Activated T-helper 2 cell treated with anti-CD3 and anti-CD28 coated beads, Interferon-gamma antibody, Interleukin-2, Interleukin-4, amounts not matched to agents 10 μg/mL and 5 μg/mL and 100 μg/mL, durations not matched to agents 14 hours and 24 hours and 36 hours (primary cell): ENCODE data around the gene CFAP74. TPM values are rescaled to one million over a fixed set of nuclear protein-coding genes. Genes with fewer than 3 reads are reported as not detected.
A peak's percentile ranks its signal among the peaks of the same experiment; 100 is the strongest.
"Not testable (repeated sequence)": the region's sequence is repeated elsewhere in the genome, so short reads cannot be mapped to it uniquely, and the experiment has no call there.

Experiments used
- DNase-seq: peaks from one replicate; pipeline ENCODE4 v3.0.0; 2021; ENCODE audit warnings: low spot score
- H3K27ac Mint-ChIP-seq: one replicate; pipeline ENCODE4 v1.8.0; 2021; ENCODE audit warnings: mixed read lengths
- H3K27me3 Mint-ChIP-seq: one replicate; pipeline ENCODE4 v1.8.0; 2021; ENCODE audit warnings: low read depth, mixed read lengths
- H3K36me3 Mint-ChIP-seq: one replicate; pipeline ENCODE4 v1.8.0; 2021; ENCODE audit warnings: low read depth, mixed read lengths
- H3K4me1 Mint-ChIP-seq: one replicate; pipeline ENCODE4 v1.8.0; 2021; ENCODE audit warnings: low read depth, mixed read lengths
- H3K4me3 Mint-ChIP-seq: one replicate; pipeline ENCODE4 v1.8.0; 2021; ENCODE audit warnings: low read depth, mild to moderate bottlenecking, moderate library complexity, mixed read lengths
- H3K9me3 Mint-ChIP-seq: one replicate; pipeline ENCODE4 v1.8.0; 2021; ENCODE audit warnings: mixed read lengths
- intact Hi-C: fragments of 100-400 bp; cut with micrococcal nuclease; formaldehyde crosslinking; loops from one replicate; pipeline ENCODE4 v1.15.1; 2023
- total RNA-seq: library from RNA; stranded (reverse); gene quantifications from 2 replicates; pipeline ENCODE4 v1.2.3, GENCODE V29; 2022

The CFAP74 gene
- total RNA-seq, 1 donor from 2014 or later = not detected

DNA sequence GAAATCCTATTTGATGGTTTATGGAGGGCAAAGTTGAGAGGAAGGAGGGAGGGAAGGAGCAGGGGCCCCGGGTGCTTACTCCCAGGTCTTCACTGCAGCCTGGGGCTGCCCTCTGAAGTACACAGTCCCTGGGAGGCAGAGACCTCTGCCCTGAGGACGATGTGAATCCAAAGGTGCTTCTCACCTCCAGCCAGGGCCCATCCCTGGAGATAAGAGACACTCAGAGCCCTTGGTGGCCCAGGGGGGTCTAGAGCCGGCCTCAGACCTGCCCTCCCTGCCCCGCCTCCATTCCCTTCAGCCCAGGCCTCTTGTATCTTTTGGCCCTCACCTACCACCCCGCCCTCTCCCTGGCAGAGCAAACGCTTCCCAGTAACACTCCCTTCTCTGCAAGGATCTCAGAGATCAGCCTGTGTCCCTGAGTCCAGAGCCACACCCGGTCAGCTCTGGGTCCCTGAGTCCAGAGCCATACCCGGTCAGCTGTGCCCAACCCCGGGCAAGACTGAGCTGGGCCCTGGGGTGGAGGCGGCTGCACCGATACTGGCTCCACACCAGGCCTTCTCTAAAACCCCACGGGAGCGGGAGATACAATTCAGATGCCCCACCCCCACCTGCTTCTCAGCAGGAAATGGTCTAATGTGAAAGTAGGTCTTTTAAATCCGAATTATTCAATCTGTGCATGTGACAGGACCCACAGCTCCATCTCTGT lies 109.1 kb downstream of the CFAP74 start:
- intact Hi-C loops = loop anchor here (5.0 kb wide), 1 partner anchor 112 kb away; no protein-coding TSS in a partner anchor

DNA sequence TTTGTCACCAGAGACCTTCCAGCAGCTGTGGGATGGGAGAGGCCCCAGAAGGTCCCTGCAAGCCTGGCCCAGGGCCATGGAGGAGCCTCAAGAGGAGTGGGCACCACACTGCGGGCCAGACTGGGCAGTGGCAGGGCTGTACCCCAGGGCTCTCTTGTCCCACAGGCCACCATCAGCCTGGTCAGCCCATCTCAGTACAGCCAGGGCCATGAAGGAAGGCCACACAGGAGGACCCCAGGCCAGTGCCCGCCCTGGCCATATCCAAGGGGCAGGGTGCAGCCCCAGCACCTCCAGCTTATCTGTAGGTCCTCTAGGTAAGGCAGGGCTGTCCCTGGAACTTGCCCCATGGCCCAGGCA lies 109.6 kb downstream of the CFAP74 start:
- no peak for DNase-seq
- H3K27ac Mint-ChIP-seq = no peak overlapping the region

More for the DNA sequence above, 109.1 kb downstream of the CFAP74 start:
- Mint-ChIP-seq H3K4me3 (no peak overlapping the region), H3K4me1 (peaks cover 13% of the 10 kb centered on the region), H3K27me3 (no peaks in the 10 kb centered on the region), H3K36me3 (no peaks in the 10 kb centered on the region), H3K9me3 (no peaks in the 10 kb centered on the region), H3K27ac (no peak overlapping the region)
- no peak for DNase-seq

DNA sequence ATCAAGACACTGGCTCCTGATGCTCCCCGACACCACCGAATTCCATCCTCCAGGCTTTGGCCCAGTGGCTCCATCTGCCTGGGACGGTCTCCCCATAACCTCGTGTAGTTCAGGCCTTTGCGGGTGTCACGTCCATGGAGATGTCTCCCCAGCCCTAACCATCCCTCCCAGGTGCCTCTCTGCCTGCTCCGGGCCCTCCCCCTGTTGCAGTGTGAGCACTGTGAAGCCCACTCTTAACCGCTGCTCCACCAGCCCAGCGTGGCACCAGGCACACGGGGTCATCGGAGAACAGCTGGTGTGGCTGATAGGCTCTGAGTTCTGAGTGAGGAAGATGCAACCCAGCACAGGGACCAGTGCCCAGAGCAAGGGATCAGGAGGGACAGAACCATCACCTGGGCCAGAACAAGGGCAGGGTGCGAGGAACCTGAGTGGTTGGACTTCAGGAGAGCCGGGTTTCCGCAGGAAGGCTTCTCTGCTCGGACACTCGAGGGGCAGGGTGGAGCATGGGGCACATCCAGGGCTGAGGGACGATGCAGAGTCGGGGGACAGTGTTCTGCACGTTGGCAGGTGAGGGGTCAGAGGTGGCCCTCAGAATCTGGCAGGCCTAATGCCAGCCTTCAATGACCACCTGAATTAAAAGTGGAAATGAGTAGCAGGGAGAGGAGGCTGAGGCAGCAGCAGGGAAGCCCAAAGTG lies 110.1 kb downstream of the CFAP74 start:
- Mint-ChIP-seq H3K27ac (no peak overlapping the region), H3K27me3 (no peaks in the 10 kb centered on the region), H3K9me3 (no peaks in the 10 kb centered on the region), H3K4me3 (peak overlapping the region; percentile 51), H3K36me3 (peaks cover 7% of the 10 kb centered on the region), H3K4me1 (peaks cover 22% of the 10 kb centered on the region)
- no peak for DNase-seq
- intact Hi-C loops = loop anchor here (5.0 kb wide), 1 partner anchor 111 kb away; no protein-coding TSS in a partner anchor

More for the DNA sequence above, 109.6 kb downstream of the CFAP74 start:
- H3K9me3 Mint-ChIP-seq = no peaks in the 10 kb centered on the region
- H3K27me3 Mint-ChIP-seq = no peaks in the 10 kb centered on the region
- peaks cover 3% of the 10 kb centered on the region for H3K36me3 Mint-ChIP-seq
- H3K4me3 Mint-ChIP-seq = no peak overlapping the region
- intact Hi-C loops = loop anchor here (5.0 kb wide), 1 partner anchor 112 kb away; no protein-coding TSS in a partner anchor
- H3K4me1 Mint-ChIP-seq = peaks cover 18% of the 10 kb centered on the region

DNA sequence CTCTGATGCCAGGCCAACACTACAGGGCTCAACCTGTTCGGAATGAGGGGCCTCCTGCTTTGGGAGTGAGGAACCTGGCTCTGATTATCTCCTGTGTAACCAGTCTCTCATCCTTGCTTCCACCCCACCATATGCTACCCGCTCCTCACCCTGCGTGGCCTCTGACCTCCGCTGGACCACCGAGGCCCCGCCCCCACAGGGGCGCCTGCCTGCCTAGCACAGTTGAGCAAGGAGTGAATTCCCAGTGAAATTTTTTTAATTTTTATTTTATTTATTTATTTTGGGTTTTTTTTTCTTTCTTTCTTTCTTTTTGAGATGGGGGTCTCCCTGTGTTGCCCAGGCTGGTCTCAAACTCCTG lies 110.8 kb downstream of the CFAP74 start:
- no peaks in the 10 kb centered on the region for H3K27me3 Mint-ChIP-seq
- peaks cover 13% of the 10 kb centered on the region for H3K36me3 Mint-ChIP-seq
- no peak for DNase-seq
- peak overlapping the region; percentile 78 for H3K4me3 Mint-ChIP-seq
- H3K4me1 Mint-ChIP-seq = peaks cover 29% of the 10 kb centered on the region
- no peaks in the 10 kb centered on the region for H3K9me3 Mint-ChIP-seq
- intact Hi-C loops = loop anchor here (5.0 kb wide), 1 partner anchor 110 kb away; no protein-coding TSS in a partner anchor
- peak overlapping the region; percentile 66 for H3K27ac Mint-ChIP-seq

DNA sequence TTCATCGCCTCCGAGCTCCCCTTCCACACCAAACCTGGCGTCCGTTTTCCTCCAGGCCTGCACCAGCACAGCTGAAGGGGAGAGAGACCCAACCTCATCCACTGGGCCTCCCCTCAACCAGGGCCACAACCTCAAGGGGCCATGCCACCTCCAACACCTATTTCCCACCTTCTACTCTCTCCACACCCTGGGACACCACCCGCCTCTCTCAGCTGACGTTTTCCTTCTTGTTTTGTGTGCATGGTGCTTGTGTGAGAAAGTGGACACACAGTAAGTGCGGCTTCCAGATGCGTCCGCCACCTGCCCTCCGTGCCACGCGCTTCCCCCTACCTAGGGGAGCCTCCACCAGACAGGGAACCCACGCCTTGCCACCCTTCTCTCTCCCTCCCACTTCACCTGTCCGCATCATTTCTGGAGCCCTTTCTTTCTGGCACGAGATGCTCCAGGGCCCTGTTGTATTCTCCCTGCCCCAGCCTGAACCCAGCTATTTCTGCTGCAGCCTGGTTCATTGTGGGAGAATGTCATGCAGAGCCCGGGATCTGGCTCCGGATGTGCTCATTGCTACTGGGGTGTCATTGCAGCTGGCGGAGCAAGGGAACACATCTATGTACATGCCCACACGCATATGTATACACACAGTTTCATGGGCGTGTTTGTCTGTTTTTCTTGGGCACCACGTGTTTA lies 111.4 kb downstream of the CFAP74 start:
- Mint-ChIP-seq H3K9me3 (no peaks in the 10 kb centered on the region), H3K27me3 (no peaks in the 10 kb centered on the region), H3K36me3 (peaks cover 15% of the 10 kb centered on the region), H3K4me1 (peaks cover 30% of the 10 kb centered on the region), H3K4me3 (peak overlapping the region; percentile 78), H3K27ac (peak overlapping the region; percentile 66)
- intact Hi-C loops = loop anchor here (5.0 kb wide), 1 partner anchor 110 kb away; no protein-coding TSS in a partner anchor
- DNase-seq = no peak

DNA sequence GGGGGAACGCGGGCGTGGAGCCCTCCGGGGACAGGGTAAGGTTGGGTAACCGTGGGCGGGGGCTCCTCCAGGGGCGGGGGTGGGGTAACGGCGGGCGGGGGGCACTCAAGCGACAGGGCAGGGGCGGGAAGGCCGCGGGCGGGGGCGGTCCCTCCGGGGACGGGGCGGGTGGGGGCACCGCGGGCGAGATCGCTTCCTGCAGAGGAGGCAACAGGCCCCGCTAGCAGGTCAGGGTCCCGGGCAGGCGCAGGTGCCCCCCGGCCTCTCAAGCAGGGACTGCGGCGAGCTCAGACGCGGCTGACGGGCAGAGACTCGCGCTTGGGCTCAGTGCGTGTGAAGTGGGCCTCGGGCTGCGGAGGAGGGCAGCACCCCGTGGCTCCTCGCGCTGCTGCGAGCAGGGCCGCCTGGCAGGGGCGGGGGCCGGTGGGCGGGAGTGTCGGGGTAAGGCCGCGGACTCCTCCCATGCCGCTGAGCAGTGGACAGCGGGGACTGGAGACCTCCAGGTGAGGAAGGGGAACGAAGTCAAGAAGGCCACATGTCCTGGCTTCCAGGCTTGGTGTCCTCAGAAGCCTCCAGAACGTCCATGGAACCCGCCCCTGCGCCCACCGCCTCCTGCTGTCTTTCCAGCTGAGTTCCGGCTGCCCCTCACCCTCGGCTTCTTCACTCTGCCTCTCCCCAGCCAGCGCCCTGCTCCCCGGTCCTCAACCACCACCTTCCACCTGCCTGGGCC lies 112.1 kb downstream of the CFAP74 start:
- no peaks in the 10 kb centered on the region for H3K9me3 Mint-ChIP-seq
- intact Hi-C loops = loop anchor here (5.0 kb wide), 1 partner anchor 109 kb away; no protein-coding TSS in a partner anchor
- H3K4me3 Mint-ChIP-seq = peak overlapping the region; percentile 78
- DNase-seq = peak; percentile 36
- H3K27ac Mint-ChIP-seq = peak overlapping the region; percentile 66
- H3K4me1 Mint-ChIP-seq = peaks cover 34% of the 10 kb centered on the region
- H3K36me3 Mint-ChIP-seq = peaks cover 19% of the 10 kb centered on the region
- no peaks in the 10 kb centered on the region for H3K27me3 Mint-ChIP-seq

DNA sequence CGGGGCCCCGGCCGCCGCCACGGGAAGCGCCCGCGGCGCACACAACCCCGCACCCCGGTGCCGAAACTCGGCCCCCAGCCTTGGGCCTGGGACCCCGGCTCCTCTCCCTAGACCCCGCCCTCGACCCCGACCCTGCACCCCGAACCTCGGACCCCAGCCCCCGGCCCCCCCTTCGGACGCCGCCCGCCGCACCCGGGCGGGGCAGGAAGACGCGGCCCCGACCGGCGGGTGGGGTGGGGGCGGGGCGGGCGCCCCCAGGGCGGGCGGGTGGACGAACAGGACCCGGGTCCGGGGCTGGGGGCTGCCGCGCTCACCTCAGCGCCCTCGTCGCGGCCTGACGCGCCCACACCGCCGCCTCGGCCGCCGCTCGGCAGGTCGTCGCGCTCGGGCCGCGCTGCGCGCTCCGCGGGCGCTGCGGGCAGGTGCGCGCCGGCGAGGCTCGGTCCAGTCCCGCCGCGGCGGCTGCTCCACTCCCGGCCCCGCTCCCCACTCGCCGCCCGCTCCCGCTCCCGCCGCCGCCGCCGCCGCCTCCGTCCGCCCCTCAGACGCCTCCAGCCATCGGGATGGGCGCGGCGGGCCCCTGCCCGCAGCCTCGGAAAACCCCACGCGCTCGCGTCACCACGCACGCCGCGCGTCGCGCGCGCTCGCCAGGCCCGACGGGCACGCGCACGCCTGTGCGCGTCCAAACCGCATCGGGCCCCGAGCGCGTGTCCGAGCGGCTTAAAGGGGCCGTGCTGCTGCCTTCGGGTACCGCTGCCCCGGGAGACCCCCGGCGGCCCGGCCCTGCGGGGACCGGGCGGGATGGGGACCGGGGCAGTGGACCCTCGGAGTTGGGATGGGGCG lies 112.9 kb downstream of the CFAP74 start, which contains the start of gene GNB1:
GNB1 (minus strand) TSS at position 582 of the 843 bp plus-strand sequence. CDS start 65,634 bp downstream, outside the sequence.
- H3K4me3 Mint-ChIP-seq = peak within 1 kb of the TSS; percentile 78
- H3K36me3 Mint-ChIP-seq = peaks cover 23% of the 10 kb centered on the region
- intact Hi-C loops = loop anchor here (5.0 kb wide), 1 partner anchor 108 kb away; no protein-coding TSS in a partner anchor
- peak within 1 kb of the TSS; percentile 84 for H3K27ac Mint-ChIP-seq
- no peaks in the 10 kb centered on the region for H3K9me3 Mint-ChIP-seq
- DNase-seq = peak; percentile 87
- peaks cover 37% of the 10 kb centered on the region for H3K4me1 Mint-ChIP-seq
- no peaks in the 10 kb centered on the region for H3K27me3 Mint-ChIP-seq

DNA sequence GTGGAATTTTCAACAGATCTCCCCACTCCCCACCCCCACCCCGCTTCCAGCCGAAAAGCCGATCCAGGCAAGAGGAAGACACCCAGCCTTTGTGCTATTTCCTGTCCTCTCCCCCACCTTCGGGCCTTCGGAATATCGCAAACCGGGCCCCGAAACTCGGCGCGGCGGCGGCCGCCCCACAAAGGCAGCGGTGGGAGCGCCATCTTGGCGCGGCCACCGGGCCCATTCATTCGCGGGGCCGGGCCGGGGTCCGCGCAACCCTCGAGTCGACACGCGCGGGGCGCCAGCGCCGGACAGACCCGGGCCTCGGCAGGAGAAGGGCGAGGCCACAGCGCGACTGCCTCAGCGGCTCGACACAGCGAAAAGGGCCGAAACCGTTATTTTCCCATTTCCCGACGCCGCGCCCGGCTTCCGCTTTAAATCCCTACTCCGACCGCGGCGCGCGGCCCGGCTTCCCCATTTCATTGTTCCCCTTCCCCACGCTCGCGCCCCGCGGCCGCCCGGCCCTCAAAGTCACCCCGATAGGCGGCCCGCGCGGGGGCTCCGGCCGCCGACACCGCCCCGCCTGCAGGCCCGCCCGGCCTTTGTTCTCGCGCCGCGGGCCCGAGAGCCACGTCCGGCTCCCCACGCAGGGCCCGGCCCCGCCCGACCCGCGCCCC lies 113.6 kb downstream of the CFAP74 start:
- no peaks in the 10 kb centered on the region for H3K27me3 Mint-ChIP-seq
- H3K27ac Mint-ChIP-seq = peak overlapping the region; percentile 70
- peak overlapping the region; percentile 77 for H3K4me3 Mint-ChIP-seq
- peaks cover 35% of the 10 kb centered on the region for H3K4me1 Mint-ChIP-seq
- no peaks in the 10 kb centered on the region for H3K9me3 Mint-ChIP-seq
- DNase-seq = peak; percentile 47
- peaks cover 23% of the 10 kb centered on the region for H3K36me3 Mint-ChIP-seq
- intact Hi-C loops = loop anchor here (5.0 kb wide), 2 partner anchors 63 to 108 kb away; no protein-coding TSS in a partner anchor

DNA sequence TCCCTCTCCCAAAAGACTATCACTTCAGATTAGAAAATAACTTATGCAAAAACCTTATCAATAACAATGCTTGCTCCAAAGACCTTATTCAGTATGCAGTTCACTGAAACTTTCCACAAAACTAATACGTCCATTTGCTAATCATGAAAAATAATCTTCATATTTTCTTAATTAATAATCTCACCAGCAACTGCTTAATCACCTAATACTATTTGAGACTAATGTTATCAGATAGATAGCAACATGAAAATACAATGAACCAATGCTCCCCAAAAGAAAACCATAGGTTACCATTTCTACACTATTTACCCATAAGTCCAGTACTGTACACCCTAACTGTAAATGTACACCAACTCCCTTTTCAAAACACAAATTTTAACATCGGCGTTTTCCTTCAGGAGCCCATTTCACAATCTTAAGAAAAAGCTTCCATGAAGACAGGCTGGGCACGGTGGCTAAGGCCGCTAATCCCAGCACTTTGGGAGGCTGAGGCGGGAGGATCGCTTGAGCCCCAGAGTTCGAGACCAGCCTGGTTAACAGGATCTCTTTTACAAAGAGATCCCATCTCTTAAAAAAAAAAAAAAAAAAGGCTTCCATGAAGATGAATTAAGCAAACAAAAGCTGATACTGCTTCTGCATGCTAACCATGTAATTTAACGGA lies 114.4 kb downstream of the CFAP74 start:
- intact Hi-C loops = loop anchor here (5.0 kb wide), 1 partner anchor 62 kb away; no protein-coding TSS in a partner anchor
- Mint-ChIP-seq H3K4me1 (peaks cover 31% of the 10 kb centered on the region), H3K36me3 (peaks cover 25% of the 10 kb centered on the region), H3K27ac (peak overlapping the region; percentile 70), H3K4me3 (peak overlapping the region; percentile 77), H3K9me3 (no peaks in the 10 kb centered on the region), H3K27me3 (no peaks in the 10 kb centered on the region)
- DNase-seq = no peak

DNA sequence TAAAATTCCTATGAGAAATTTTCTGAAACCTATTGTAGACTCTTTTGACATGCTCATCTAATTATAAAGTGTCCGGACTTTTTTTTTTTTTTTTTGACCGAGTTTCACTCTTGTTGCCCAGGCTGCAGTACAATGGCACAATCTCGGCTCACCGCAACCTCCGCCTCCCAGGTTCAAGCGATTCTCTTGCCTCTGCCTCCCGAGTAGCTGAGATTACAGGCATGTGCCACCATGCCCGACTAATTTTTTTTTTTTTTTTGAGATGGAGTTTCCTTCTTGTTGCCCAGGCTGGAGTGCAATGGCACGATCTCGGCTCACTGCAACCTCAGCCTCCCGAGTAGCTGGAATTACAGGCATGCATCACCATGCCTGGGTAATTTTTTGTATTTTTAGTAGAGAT lies 119.7 kb downstream of the CFAP74 start:
- intact Hi-C loops, H3K9me3 Mint-ChIP-seq, DNase-seq, H3K27me3 Mint-ChIP-seq, H3K4me3 Mint-ChIP-seq, H3K27ac Mint-ChIP-seq: not testable (repeated sequence)
- Mint-ChIP-seq H3K4me1 (peaks cover 39% of the 10 kb centered on the region), H3K36me3 (peaks cover 50% of the 10 kb centered on the region)
